Sigmoid colon (tissue), 7 donors: Measurements from ENCODE around the gene TRAF4. TPM values are rescaled to one million over a fixed set of nuclear protein-coding genes. Genes with fewer than 3 reads are reported as not detected.

ENCODE experiments used
- DNase-seq: peaks from one replicate; pipeline ENCODE4 v3.0.0-alpha.2; 2019
- H3K27ac ChIP-seq, 4 donors: fragments of 200-600 bp; sonication (generic); one replicate each; pipeline ENCODE4 v1.5.1; 2016 to 2019; ENCODE audit warnings: mild to moderate bottlenecking in 1 of 4
- H3K27me3 ChIP-seq, 3 donors: fragments of 200-600 bp; sonication (generic); one replicate each; pipeline ENCODE4 v1.5.1; 2019; ENCODE audit warnings: mild to moderate bottlenecking in 1 of 3
- H3K36me3 ChIP-seq, 4 donors: fragments of 200-600 bp; sonication (generic); one replicate each; pipeline ENCODE4 v1.5.1; 2016 to 2019
- H3K4me1 ChIP-seq, 4 donors: fragments of 200-600 bp; sonication (generic); one replicate each; pipeline ENCODE4 v1.5.1; 2017 to 2019
- H3K4me3 ChIP-seq, 4 donors: fragments of 200-600 bp; sonication (generic); one replicate each; pipeline ENCODE4 v1.5.1; 2017 to 2019; ENCODE audit warnings: mild to moderate bottlenecking in 2 of 4, moderate library complexity in 1 of 4
- H3K9me3 ChIP-seq, 4 donors: fragments of 200-600 bp in 3 of 4; sonication (generic) in 3 of 4; one replicate each; pipeline versions ENCODE4 v1.5.1 to v1.6.1; 2013 to 2019
- CTCF ChIP-seq, 4 experiments: fragments of 450-650 bp in 3 of 4; fragments of 200-600 bp in 1 of 4; IDR thresholded peaks; one replicate each; pipeline ENCODE4 v1.5.1; 2016 to 2019; ENCODE audit warnings: antibody characterized with exemption in 4 of 4, mild to moderate bottlenecking in 3 of 4, moderate library complexity in 2 of 4
- EP300 ChIP-seq, 4 donors: sonication (generic); formaldehyde crosslinking; IDR thresholded peaks; one replicate each; pipeline ENCODE4 v1.6.1; 2017; ENCODE audit warnings: antibody characterized with exemption in 4 of 4
- POLR2A ChIP-seq, 2 donors: fragments of 450-650 bp; IDR thresholded peaks; one replicate each; pipeline ENCODE4 v1.6.1; 2016; ENCODE audit warnings: antibody characterized with exemption in 2 of 2, mild to moderate bottlenecking in 2 of 2, moderate library complexity in 2 of 2
- POLR2AphosphoS5 ChIP-seq, 4 donors: sonication (generic); formaldehyde crosslinking; IDR thresholded peaks; one replicate each; pipeline ENCODE4 v1.6.1; 2017; ENCODE audit warnings: antibody characterized with exemption in 4 of 4
- WGBS, 2 donors: extraction: QIAGEN DNeasy Blood & Tissue Kit; methylation state at CpG; one replicate each; pipeline ENCODE4 v1.1.7; 2013; 5-methylcytosine and 5-hydroxymethylcytosine counted together
- intact Hi-C: fragments of 100-400 bp; cut with DNase I; formaldehyde crosslinking; loops from one replicate; pipeline ENCODE4 v1.15.1; 2023
- polyA plus RNA-seq, 3 donors: library from polyadenylated mRNA; stranded (reverse); fragments of 200-250 nt; gene quantifications; one replicate each; pipeline ENCODE4 v1.2.3, GENCODE V29; 2013
- total RNA-seq, 4 donors: library from RNA; depleted of rRNA; stranded (reverse); fragments of >200 nt; gene quantifications; one replicate each; pipeline ENCODE4 v1.1.0, GENCODE V29; 2016
- donor health status: healthy with polysubstance abuse.
- donor health status: Bipolar disorder and iron deficiency.
- donor health status: healthy.

TRAF4 gene
- total and polyA plus RNA-seq, 7 donors: 3.9 to 94.1 (median 11.6) TPM

GRCh38 chr17:28707339-28707720, 36.5 kb upstream of the TRAF4 start:
- H3K4me1 ChIP-seq: peaks cover 0 to 18% (median 13%) of the 10 kb centered on the region in 4 donors
- no peak for DNase-seq
- H3K36me3 ChIP-seq: peaks cover 1 to 17% (median 8%) of the 10 kb centered on the region in 4 donors
- H3K27me3 ChIP-seq: no peaks in the 10 kb centered on the region
- WGBS, 2 donors: 90 to 91% methylated on average over 2 of the region's 2 CpGs
- H3K9me3 ChIP-seq: no peaks in the 10 kb centered on the region
- H3K27ac ChIP-seq: no peak overlapping the region
- intact Hi-C loops: no loop called here
- no peak overlapping the region for H3K4me3 ChIP-seq
- TF ChIP-seq CTCF (IDR thresholded peaks at IDR 0.05) (no peak), EP300 (IDR thresholded peaks at IDR 0.05) (no peak)

GRCh38 chr17:28710861-28711722, 32.7 kb upstream of the TRAF4 start:
- DNase-seq: peak; percentile 94
- Histone ChIP-seq H3K4me1 (peaks cover 0 to 27% (median 20%) of the 10 kb centered on the region in 4 donors), H3K4me3 (peak overlapping the region; percentile 54 to 62 (median 60)), H3K36me3 (peaks cover 0 to 25% (median 16%) of the 10 kb centered on the region in 4 donors), H3K27ac (peak overlapping the region; percentile 92 to 94 (median 92)), H3K9me3 (no peaks in the 10 kb centered on the region), H3K27me3 (no peaks in the 10 kb centered on the region)
- no peak for TF ChIP-seq EP300 (IDR thresholded peaks at IDR 0.05)
- TF ChIP-seq CTCF (IDR thresholded peaks at IDR 0.05): no peak
- peak; percentile 67 to 90 (median 84) for TF ChIP-seq POLR2AphosphoS5 (IDR thresholded peaks at IDR 0.05)
- peak; percentile 65 to 81 for TF ChIP-seq POLR2A (IDR thresholded peaks at IDR 0.05)
- WGBS, 2 donors: 1% methylated on average over 74 of the region's 74 CpGs
- intact Hi-C loops: loop anchor here (5.0 kb wide), 2 partner anchors 49 to 64 kb away; partner anchors contain the start of genes BLTP2, SDF2 and SUPT6H

GRCh38 chr17:28711723-28712031, 32.1 kb upstream of the TRAF4 start, which contains the start of gene PROCA1:
Gene PROCA1, minus strand, starts transcription at chr17:28711888. Its CDS starts 228 bp downstream, at chr17:28711660.
- no peaks in the 10 kb centered on the region for H3K9me3 ChIP-seq
- TF ChIP-seq CTCF (IDR thresholded peaks at IDR 0.05) (no peak), EP300 (IDR thresholded peaks at IDR 0.05) (no peak), POLR2A (IDR thresholded peaks at IDR 0.05) (no peak), POLR2AphosphoS5 (IDR thresholded peaks at IDR 0.05) (no peak)
- peak within 1 kb of the TSS; percentile 54 to 62 (median 60) for H3K4me3 ChIP-seq
- H3K36me3 ChIP-seq: peaks cover 0 to 25% (median 16%) of the 10 kb centered on the region in 4 donors
- no peak for DNase-seq
- WGBS, 2 donors: 3 to 9% methylated on average over 20 of the region's 20 CpGs
- intact Hi-C loops: loop anchor here (5.0 kb wide), 2 partner anchors 49 to 64 kb away; partner anchors contain the start of genes BLTP2, SDF2 and SUPT6H
- no peaks in the 10 kb centered on the region for H3K27me3 ChIP-seq
- peaks cover 0 to 33% (median 25%) of the 10 kb centered on the region in 4 donors for H3K4me1 ChIP-seq
- H3K27ac ChIP-seq: peak within 1 kb of the TSS; percentile 92 to 94 (median 92)

- intact Hi-C loops: loop anchor here (5.0 kb wide), 2 partner anchors 50 to 65 kb away; partner anchors contain the start of genes BLTP2, SDF2 and SUPT6H
- H3K36me3 ChIP-seq: peaks cover 0 to 25% (median 16%) of the 10 kb centered on the region in 4 donors
- H3K4me3 ChIP-seq: peak overlapping the region; percentile 54 to 62 (median 60)
- WGBS, 2 donors: 27 to 54% methylated on average over 34 of the region's 34 CpGs
- H3K9me3 ChIP-seq: no peaks in the 10 kb centered on the region
- H3K27ac ChIP-seq: peak overlapping the region; percentile 92 to 94 (median 92)
- TF ChIP-seq POLR2A (IDR thresholded peaks at IDR 0.05) (no peak), POLR2AphosphoS5 (IDR thresholded peaks at IDR 0.05) (no peak), CTCF (IDR thresholded peaks at IDR 0.05) (no peak), EP300 (IDR thresholded peaks at IDR 0.05) (no peak)
- no peaks in the 10 kb centered on the region for H3K27me3 ChIP-seq
- no peak for DNase-seq
- H3K4me1 ChIP-seq: peaks cover 0 to 38% (median 30%) of the 10 kb centered on the region in 4 donors
Observed at GRCh38 chr17:28712032-28712704, 31.6 kb upstream of the TRAF4 start.
